A673 (cell line): Measurements from ENCODE around the gene LRRC43. TPM values are rescaled to one million over a fixed set of nuclear protein-coding genes. Genes with fewer than 3 reads are reported as not detected.

Source experiments
- BruUV-seq: library from RNA; stranded (reverse); fragments of 400-500 nt; replicated peaks from 2 replicates; lab custom pipeline; 2021; lab: Mats Ljungman, UMichigan
- CTCF ChIA-PET: fragments of 300-600 bp; sonication (Branson Sonifier 250); formaldehyde crosslinking; loops from one replicate; lab custom pipeline; 2022; ENCODE audit warnings: antibody characterized with exemption; lab: Charles Lee
- POLR2A ChIA-PET: fragments of 300-600 bp; sonication (Branson Sonifier 250); formaldehyde crosslinking; loops from one replicate; lab custom pipeline; 2022; ENCODE audit warnings: antibody characterized with exemption; ENCODE audit not compliant: low non-redundant PET; lab: Charles Lee
- DNase-seq: peaks from one replicate; pipeline ENCODE4 v3.0.0-alpha.2; 2015; ENCODE audit warnings: low spot score
- H3K27ac ChIP-seq: fragments of 200-600 bp; sonication (generic); 2 replicates; pipeline ENCODE4 v1.5.1; 2016; ENCODE audit warnings: mixed run types, low read depth, mild to moderate bottlenecking, mixed read lengths, antibody characterized with exemption, low read length; ENCODE audit not compliant: poor library complexity, severe bottlenecking
- H3K27me3 ChIP-seq: fragments of 200-600 bp; sonication (generic); replicated peaks from 2 replicates; pipeline ENCODE4 v1.6.1; 2017; ENCODE audit warnings: mixed run types, low read depth, mild to moderate bottlenecking, mixed read lengths, antibody characterized with exemption, low read length; ENCODE audit not compliant: insufficient read depth, poor library complexity
- H3K36me3 ChIP-seq: fragments of 200-600 bp; sonication (generic); 2 replicates; pipeline ENCODE4 v1.6.1; 2016; ENCODE audit warnings: mixed run types, mild to moderate bottlenecking, mixed read lengths, antibody characterized with exemption, low read length; ENCODE audit not compliant: insufficient read depth, poor library complexity, severe bottlenecking
- H3K4me1 ChIP-seq: fragments of 200-600 bp; sonication (generic); 2 replicates; pipeline ENCODE4 v1.6.1; 2017; ENCODE audit warnings: mixed run types, mild to moderate bottlenecking, mixed read lengths, antibody characterized with exemption, low read length; ENCODE audit not compliant: insufficient read depth, poor library complexity, severe bottlenecking
- H3K4me3 ChIP-seq: fragments of 200-600 bp; sonication (generic); 2 replicates; pipeline ENCODE4 v1.5.1; 2016; ENCODE audit warnings: low read depth, mixed run types, mild to moderate bottlenecking, mixed read lengths, low read length; ENCODE audit not compliant: poor library complexity, severe bottlenecking
- H3K9me3 ChIP-seq: fragments of 200-600 bp; sonication (generic); 2 replicates; pipeline ENCODE4 v1.6.1; 2016; ENCODE audit warnings: mixed run types, low read depth, mild to moderate bottlenecking, mixed read lengths, antibody characterized with exemption, low read length; ENCODE audit not compliant: poor library complexity, severe bottlenecking
- CTCF ChIP-seq: fragments of 300-800, 200-600 bp; sonication (generic); conservative IDR thresholded peaks from 2 replicates; pipeline ENCODE4 v1.5.1; 2017; ENCODE audit warnings: low read depth, mild to moderate bottlenecking, antibody characterized with exemption, low read length, moderate library complexity, mixed read lengths
- EZH2 ChIP-seq: fragments of 200-600 bp; sonication (generic); IDR thresholded peaks from 2 replicates; pipeline ENCODE4 v1.6.1; 2017; ENCODE audit warnings: borderline replicate concordance, low read depth, mild to moderate bottlenecking, mixed read lengths, antibody characterized with exemption, low read length; ENCODE audit not compliant: poor library complexity, severe bottlenecking
- intact Hi-C: fragments of 100-400 bp; cut with micrococcal nuclease; formaldehyde crosslinking; loops from one replicate; pipeline ENCODE4 v1.10.0; 2022; ENCODE audit not compliant: unreplicated experiment
- total RNA-seq: library from RNA; stranded (reverse); gene quantifications from 2 replicates; pipeline ENCODE4 v1.2.3, GENCODE V29; 2021

Gene LRRC43
- total RNA-seq, 1 experiment from 2014 or later, result not detected

DNA sequence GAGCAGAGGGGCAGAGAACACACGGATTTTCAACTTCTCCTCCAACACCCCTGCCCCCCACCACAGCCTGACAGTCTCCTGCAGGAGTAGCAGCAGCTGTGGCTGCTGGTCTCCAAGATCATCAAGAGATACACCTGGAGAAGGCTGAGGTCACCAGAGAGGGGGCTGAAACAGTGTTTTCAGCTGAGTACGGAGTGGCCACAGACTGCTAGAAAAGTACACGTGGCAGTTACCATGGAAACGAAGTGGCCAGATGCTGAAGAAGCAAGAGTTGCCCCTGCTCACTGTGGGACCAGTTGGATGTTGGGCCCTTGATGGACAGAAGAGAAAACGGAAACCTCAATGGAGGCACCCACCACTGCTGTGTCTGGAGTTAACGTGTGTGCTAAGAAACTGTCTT, 47.9 kb downstream of the LRRC43 start:
- H3K27ac ChIP-seq, result no peak overlapping the region
- POLR2A ChIA-PET, result no interaction called here
- CTCF ChIA-PET, result no interaction called here

GRCh38 chr12:122232691-122233090, 49.8 kb downstream of the LRRC43 start:
- POLR2A ChIA-PET, result no interaction called here
- Histone ChIP-seq H3K27ac (no peak overlapping the region), H3K27me3 (no peaks in the 10 kb centered on the region), H3K4me3 (no peak overlapping the region), H3K4me1 (no peaks in the 10 kb centered on the region), H3K9me3 (no peaks in the 10 kb centered on the region), H3K36me3 (no peaks in the 10 kb centered on the region)
- no peak for TF ChIP-seq CTCF
- intact Hi-C loops, result no loop called here
- no peak for DNase-seq
- CTCF ChIA-PET, result no interaction called here
- BruUV-seq, result no TSS peak

More for the DNA sequence above, 47.9 kb downstream of the LRRC43 start:
- no peaks in the 10 kb centered on the region for H3K9me3 ChIP-seq
- no TSS peak for BruUV-seq
- no peaks in the 10 kb centered on the region for H3K36me3 ChIP-seq
- intact Hi-C loops, result no loop called here
- no peak for DNase-seq
- no peaks in the 10 kb centered on the region for H3K27me3 ChIP-seq
- TF ChIP-seq EZH2, result no peak
- no peak for TF ChIP-seq CTCF
- no peak overlapping the region for H3K4me3 ChIP-seq
- H3K4me1 ChIP-seq, result peaks cover 8% of the 10 kb centered on the region

- Histone ChIP-seq H3K4me3 (no peak overlapping the region), H3K4me1 (no peaks in the 10 kb centered on the region)
- POLR2A ChIA-PET, result no interaction called here
Observed at GRCh38 chr12:122235741-122236140, 52.8 kb downstream of the LRRC43 start.

More at GRCh38 chr12:122235741-122236140, 52.8 kb downstream of the LRRC43 start:
- Histone ChIP-seq H3K27me3 (no peaks in the 10 kb centered on the region), H3K27ac (no peak overlapping the region), H3K9me3 (no peaks in the 10 kb centered on the region), H3K36me3 (no peaks in the 10 kb centered on the region)
- TF ChIP-seq EZH2 (no peak), CTCF (no peak)
- CTCF ChIA-PET, result no interaction called here
- BruUV-seq, result no TSS peak
- intact Hi-C loops, result no loop called here
- DNase-seq, result no peak
